Choroid plexus epithelial cell (primary cell): ENCODE measurements around the gene SCAF1.

Experiments used
- DNase-seq: peaks from one replicate; pipeline ENCODE4 v3.0.0-alpha.2; 2010; ENCODE audit warnings: low read depth
- H3K4me3 ChIP-seq: 2 replicates; pipeline ENCODE4 v1.5.1; 2011; ENCODE audit warnings: low read depth, mild to moderate bottlenecking, control low read depth, low read length, moderate library complexity
- CTCF ChIP-seq: conservative IDR thresholded peaks from 2 replicates; pipeline ENCODE4 v1.5.1; 2011; ENCODE audit warnings: low read depth, mild to moderate bottlenecking, control low read depth, inconsistent platforms, low read length, moderate library complexity

SCAF1 gene

GRCh38 chr19:49696115-49696514 lies 54.1 kb downstream of the SCAF1 start:
- DNase-seq: no peak
- TF ChIP-seq CTCF: no peak
- H3K4me3 ChIP-seq: no peak overlapping the region

GRCh38 chr19:49696865-49697264 lies 54.9 kb downstream of the SCAF1 start:
- TF ChIP-seq CTCF: no peak
- no peak overlapping the region for H3K4me3 ChIP-seq
- no peak for DNase-seq

- TF ChIP-seq CTCF: no peak
- DNase-seq: no peak
Observed at GRCh38 chr19:49699364-49699763, 57.4 kb downstream of the SCAF1 start.

GRCh38 chr19:49700563-49700962 lies 58.6 kb downstream of the SCAF1 start:
- DNase-seq: no peak
- TF ChIP-seq CTCF: no peak
- no peak overlapping the region for H3K4me3 ChIP-seq

More at GRCh38 chr19:49699364-49699763, 57.4 kb downstream of the SCAF1 start:
- H3K4me3 ChIP-seq: no peak overlapping the region

- no peak for DNase-seq
- TF ChIP-seq CTCF: no peak
- no peak overlapping the region for H3K4me3 ChIP-seq
Observed at GRCh38 chr19:49701271-49701786, 59.3 kb downstream of the SCAF1 start.

GRCh38 chr19:49704888-49705642 lies 63.1 kb downstream of the SCAF1 start:
- H3K4me3 ChIP-seq: no peak overlapping the region
- TF ChIP-seq CTCF: no peak
- no peak for DNase-seq

- no peak overlapping the region for H3K4me3 ChIP-seq
- TF ChIP-seq CTCF: no peak
- no peak for DNase-seq
Observed at GRCh38 chr19:49705919-49706318, 63.9 kb downstream of the SCAF1 start.
